ENCODE measurements around the gene KLHL26. TPM values are rescaled to one million over a fixed set of nuclear protein-coding genes. Genes with fewer than 3 reads are reported as not detected.

The KLHL26 gene
- total RNA-seq, 1 experiment from 2014 or later = 3.3 TPM

DNA sequence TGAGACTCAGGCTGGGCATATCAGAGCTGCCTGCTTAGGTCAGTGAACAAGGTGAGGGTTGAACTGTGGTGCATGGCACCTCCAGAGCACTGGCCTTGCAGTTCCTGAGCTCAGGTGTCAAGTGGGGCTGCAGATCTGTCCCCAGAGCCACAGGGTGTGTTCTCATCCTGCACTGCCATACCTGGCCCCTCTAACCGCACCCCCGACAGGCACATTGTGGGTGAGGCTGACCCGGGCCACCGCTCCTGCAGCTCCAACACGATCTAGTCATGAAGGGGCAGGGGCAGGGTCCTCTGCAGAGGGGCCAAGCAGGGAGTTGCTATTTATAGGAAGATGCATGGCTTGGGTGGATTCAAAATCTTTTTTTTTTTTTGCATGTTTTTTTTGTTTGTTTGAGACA is 30.0 kb downstream of the KLHL26 start:
- H3K4me3 ChIP-seq = no peak overlapping the region
- H3K4me1 ChIP-seq (replicated peaks) = peaks cover 19% of the 10 kb centered on the region
- DNase-seq (ENCODE audit: low read depth in 1 of 2, low spot score in 2 of 2) = no peak
- H3K9me3 ChIP-seq (replicated peaks) = no peaks in the 10 kb centered on the region
- no peak overlapping the region for H3K27ac ChIP-seq
- H3K36me3 ChIP-seq = peaks cover 18% of the 10 kb centered on the region
- no peaks in the 10 kb centered on the region for H3K27me3 ChIP-seq (replicated peaks)

DNA sequence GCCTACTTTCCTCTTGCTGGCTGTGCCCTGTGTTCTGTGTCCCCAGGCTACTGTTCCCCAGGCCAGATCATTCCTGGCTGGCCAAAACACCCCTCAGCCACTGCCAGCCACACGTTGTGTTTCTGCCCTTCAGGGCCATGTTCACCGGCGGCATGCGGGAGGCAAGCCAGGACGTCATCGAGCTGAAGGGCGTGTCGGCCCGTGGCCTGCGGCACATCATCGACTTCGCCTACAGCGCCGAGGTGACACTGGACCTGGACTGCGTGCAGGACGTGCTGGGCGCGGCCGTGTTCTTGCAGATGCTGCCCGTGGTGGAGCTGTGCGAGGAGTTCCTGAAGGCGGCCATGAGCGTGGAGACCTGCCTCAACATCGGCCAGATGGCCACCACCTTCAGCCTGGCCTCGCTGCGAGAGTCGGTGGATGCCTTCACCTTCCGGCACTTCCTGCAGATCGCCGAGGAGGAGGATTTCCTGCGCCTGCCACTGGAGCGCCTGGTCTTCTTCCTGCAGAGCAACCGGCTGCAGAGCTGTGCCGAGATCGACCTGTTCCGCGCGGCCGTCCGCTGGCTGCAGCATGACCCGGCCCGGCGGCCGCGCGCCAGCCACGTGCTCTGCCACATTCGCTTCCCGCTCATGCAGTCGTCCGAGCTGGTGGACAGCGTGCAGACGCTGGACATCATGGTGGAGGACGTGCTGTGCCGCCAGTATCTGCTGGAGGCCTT is 30.9 kb downstream of the KLHL26 start:
- Histone ChIP-seq H3K4me1 (replicated peaks) (peaks cover 19% of the 10 kb centered on the region), H3K4me3 (no peak overlapping the region), H3K9me3 (replicated peaks) (no peaks in the 10 kb centered on the region), H3K36me3 (peaks cover 18% of the 10 kb centered on the region), H3K27ac (no peak overlapping the region), H3K27me3 (replicated peaks) (no peaks in the 10 kb centered on the region)
- DNase-seq (ENCODE audit: low read depth in 1 of 2, low spot score in 2 of 2) = no peak

DNA sequence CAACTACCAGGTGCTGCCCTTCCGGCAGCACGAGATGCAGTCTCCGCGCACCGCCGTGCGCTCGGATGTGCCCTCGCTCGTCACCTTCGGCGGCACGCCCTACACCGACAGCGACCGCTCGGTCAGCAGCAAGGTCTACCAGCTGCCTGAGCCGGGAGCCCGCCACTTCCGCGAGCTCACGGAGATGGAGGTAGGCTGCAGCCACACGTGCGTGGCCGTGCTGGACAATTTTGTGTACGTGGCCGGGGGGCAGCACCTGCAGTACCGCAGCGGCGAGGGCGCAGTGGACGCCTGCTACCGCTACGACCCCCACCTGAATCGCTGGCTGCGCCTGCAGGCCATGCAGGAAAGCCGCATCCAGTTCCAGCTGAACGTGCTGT is 31.4 kb downstream of the KLHL26 start:
- H3K4me3 ChIP-seq = no peak overlapping the region

DNA sequence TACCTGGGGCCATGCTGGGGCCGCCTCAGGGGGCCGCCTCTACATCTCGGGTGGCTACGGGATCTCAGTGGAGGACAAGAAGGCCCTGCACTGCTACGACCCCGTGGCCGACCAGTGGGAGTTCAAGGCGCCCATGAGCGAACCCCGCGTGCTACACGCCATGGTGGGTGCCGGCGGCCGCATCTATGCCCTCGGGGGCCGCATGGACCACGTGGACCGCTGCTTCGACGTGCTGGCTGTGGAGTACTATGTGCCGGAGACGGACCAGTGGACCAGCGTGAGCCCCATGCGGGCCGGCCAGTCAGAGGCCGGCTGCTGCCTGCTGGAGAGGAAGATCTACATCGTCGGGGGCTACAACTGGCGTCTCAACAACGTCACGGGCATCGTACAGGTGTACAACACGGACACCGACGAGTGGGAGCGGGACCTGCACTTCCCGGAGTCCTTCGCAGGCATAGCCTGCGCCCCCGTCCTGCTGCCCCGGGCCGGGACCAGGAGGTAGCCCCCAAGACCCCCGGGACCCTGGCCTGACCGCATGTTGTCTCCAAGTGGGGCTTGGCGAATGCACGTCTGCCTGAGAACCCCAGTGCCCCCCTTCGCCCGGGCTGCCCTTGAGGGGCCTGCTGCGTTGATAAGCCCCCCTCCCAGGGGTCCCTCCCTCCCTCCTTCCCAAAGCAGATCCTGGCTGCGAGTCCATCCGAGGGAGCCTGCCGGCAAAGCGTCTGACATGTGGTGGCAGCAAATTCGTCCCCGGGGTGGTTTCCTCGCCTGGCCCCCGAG is 32.1 kb downstream of the KLHL26 start:
- no peak overlapping the region for H3K27ac ChIP-seq
- no peak overlapping the region for H3K4me3 ChIP-seq
- no peaks in the 10 kb centered on the region for H3K27me3 ChIP-seq (replicated peaks)
- peaks cover 18% of the 10 kb centered on the region for H3K36me3 ChIP-seq
- no peak for DNase-seq (ENCODE audit: low read depth in 1 of 2, low spot score in 2 of 2)
- H3K9me3 ChIP-seq (replicated peaks) = no peaks in the 10 kb centered on the region
- H3K4me1 ChIP-seq (replicated peaks) = peaks cover 11% of the 10 kb centered on the region

More for the DNA sequence above, 31.4 kb downstream of the KLHL26 start:
- no peaks in the 10 kb centered on the region for H3K9me3 ChIP-seq (replicated peaks)
- no peak for DNase-seq (ENCODE audit: low read depth in 1 of 2, low spot score in 2 of 2)
- H3K36me3 ChIP-seq = peaks cover 18% of the 10 kb centered on the region
- H3K27ac ChIP-seq = no peak overlapping the region
- H3K27me3 ChIP-seq (replicated peaks) = no peaks in the 10 kb centered on the region
- peaks cover 14% of the 10 kb centered on the region for H3K4me1 ChIP-seq (replicated peaks)

DNA sequence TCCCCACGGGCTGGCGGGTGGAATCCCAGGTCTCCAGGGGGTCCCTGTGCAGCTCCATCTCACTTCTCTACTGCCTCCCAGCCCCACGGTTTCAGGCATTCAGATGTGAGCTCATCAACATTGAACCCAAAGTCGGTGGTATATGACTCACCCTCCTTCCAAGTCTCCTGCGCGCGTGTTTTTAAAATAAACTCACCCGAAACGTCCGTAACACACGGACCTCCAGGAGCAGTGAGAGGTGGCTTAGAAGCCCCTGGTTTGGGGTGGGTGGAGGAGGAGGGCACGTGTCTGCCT is 32.6 kb downstream of the KLHL26 start:
- peaks cover 11% of the 10 kb centered on the region for H3K4me1 ChIP-seq (replicated peaks)
- H3K27ac ChIP-seq = no peak overlapping the region
- DNase-seq (ENCODE audit: low read depth in 1 of 2, low spot score in 2 of 2) = no peak
- H3K9me3 ChIP-seq (replicated peaks) = no peaks in the 10 kb centered on the region
- peaks cover 18% of the 10 kb centered on the region for H3K36me3 ChIP-seq
- no peaks in the 10 kb centered on the region for H3K27me3 ChIP-seq (replicated peaks)
- H3K4me3 ChIP-seq = no peak overlapping the region

DNA sequence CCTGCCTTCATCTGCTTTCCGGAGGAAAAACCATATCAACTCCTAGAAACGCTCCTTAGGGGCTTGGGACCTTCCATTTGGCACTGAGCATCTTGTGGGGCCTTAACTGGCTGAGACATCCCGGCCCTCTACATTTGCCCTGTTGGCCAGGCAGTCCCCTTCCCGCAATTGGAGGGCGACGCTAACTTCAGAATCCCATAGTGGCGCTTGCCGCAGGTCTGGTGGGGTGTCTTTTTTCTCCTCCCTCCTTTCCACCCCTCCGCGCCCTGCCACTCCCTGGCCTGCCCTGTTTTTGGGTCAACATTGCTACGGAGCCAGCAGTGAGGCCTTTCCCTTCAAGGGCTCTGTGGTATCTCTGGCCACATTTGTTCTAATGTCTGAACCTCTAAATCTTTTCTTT is 33.1 kb downstream of the KLHL26 start:
- Histone ChIP-seq H3K4me3 (no peak overlapping the region), H3K27ac (no peak overlapping the region), H3K9me3 (replicated peaks) (no peaks in the 10 kb centered on the region), H3K36me3 (peaks cover 18% of the 10 kb centered on the region), H3K4me1 (replicated peaks) (peaks cover 11% of the 10 kb centered on the region), H3K27me3 (replicated peaks) (no peaks in the 10 kb centered on the region)
- DNase-seq (ENCODE audit: low read depth in 1 of 2, low spot score in 2 of 2) = no peak

DNA sequence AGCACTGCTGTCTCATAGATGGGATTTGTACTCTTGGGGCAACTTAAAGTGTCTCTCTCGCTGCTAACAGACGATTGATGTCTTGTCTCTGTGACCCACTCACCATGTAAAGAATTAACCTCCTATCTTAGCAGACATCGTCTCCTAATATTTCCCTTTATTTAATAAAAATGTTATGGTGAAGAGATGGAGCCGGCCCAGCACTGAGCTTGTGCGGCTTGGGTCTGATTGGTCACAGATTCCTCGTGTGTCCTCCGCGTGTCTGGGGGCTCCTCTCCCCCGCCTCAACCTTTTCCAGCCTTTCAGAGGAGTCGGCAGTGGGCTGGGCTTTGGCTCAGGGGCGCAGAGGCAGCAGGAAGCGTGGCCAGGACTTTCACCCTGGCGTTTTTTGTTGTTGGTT is 33.5 kb downstream of the KLHL26 start:
- peaks cover 11% of the 10 kb centered on the region for H3K4me1 ChIP-seq (replicated peaks)
- H3K36me3 ChIP-seq = peaks cover 18% of the 10 kb centered on the region
- no peaks in the 10 kb centered on the region for H3K9me3 ChIP-seq (replicated peaks)
- no peak overlapping the region for H3K4me3 ChIP-seq
- no peaks in the 10 kb centered on the region for H3K27me3 ChIP-seq (replicated peaks)
- no peak for DNase-seq (ENCODE audit: low read depth in 1 of 2, low spot score in 2 of 2)
- H3K27ac ChIP-seq = no peak overlapping the region

DNA sequence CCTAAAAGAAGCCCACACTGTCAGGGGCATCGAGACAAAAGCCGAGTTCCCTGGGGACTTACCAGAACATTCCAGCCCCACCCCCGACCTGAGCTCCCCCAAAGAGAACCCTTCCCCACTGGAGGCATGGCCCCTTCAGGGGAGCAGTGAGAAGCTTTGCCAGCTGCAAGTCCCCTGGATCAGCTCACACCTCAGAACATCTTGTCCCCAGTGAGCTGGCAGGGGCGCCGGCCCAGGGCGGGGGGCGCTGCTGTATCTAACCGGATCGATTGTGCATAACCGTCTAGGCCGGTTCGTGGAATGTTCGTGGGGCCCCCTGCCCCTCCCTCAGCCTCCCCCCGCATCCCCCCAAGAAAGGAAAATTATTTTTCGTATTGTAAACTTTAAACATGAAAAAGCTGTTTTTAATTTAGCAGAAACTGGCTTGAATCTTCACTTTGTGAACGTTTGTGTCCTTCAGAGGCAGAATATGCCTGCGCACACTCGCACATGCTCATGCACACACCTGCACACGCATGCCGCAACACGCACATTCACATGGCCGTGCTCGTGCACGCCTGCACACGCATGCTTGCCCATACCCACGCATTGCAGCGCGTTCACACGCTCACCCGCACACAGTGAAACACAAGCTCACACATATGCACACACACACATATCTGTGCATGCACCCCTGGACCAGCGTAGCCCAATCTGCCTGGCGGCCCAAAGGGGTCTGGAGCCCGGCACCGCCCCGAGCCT is 34.6 kb downstream of the KLHL26 start:
- H3K27ac ChIP-seq = no peak overlapping the region
- H3K27me3 ChIP-seq (replicated peaks) = no peaks in the 10 kb centered on the region
- H3K36me3 ChIP-seq = peaks cover 18% of the 10 kb centered on the region
- no peaks in the 10 kb centered on the region for H3K9me3 ChIP-seq (replicated peaks)
- DNase-seq (ENCODE audit: low read depth in 1 of 2, low spot score in 2 of 2) = no peak
- H3K4me1 ChIP-seq (replicated peaks) = peaks cover 11% of the 10 kb centered on the region
- H3K4me3 ChIP-seq = no peak overlapping the region

DNA sequence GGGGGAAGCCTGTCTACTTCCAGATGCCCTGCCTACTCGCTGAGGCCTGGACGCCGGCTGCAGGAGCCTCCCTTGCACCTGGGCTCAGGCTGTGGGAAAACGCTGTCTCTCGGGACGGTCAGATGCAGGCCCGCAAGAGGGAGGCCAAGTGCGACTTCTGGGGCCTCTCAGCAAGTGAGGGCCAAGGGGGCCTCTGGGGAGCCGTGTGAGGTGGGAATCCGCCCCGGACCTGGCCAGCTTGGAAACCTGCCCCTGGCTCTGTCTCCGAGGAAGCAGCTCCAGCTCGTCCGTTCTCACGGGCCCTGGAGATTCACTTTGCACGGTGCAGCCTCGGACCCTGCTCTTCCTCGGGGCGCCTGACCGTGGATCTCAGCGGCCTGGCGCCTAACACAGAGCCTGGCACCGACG is 35.2 kb downstream of the KLHL26 start:
- H3K4me1 ChIP-seq (replicated peaks) = peaks cover 12% of the 10 kb centered on the region
- H3K36me3 ChIP-seq = peaks cover 18% of the 10 kb centered on the region

DNA sequence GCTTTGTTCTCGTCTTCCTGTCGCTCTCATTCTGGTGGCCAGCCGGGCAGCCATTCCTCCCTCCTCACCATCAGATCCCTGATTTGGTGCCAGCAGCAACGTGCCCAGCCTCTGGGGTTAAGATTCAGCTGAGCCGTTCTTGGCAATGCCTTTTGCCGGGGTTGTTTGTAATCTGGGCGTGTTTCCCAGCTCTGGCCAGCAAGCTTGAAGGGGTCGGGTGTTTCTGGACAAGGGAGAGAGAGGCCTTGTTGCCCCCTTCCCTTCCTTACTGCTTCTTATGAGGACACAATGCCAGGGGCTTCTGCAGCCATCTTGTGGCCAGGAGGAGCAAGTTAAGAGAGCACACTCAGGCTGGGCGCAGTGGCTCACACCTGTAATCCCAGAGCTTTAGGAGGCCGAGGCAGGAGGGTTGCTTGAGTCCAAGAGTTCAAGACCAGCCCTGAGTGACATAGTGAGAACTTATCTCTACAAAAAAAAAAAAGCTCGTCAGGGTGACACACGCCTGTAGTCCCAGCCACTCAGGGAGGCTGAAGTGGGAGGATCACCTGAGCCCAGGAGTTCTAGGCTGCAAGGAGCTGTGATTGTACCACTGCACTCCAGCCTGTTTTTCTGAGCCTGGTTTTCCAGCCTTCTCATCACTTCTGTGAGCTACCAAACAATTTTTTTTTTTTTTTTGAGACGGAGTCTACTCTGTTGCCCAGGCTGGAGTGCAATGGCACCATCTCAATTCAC is 35.9 kb downstream of the KLHL26 start:
- Histone ChIP-seq H3K4me3 (no peak overlapping the region), H3K4me1 (replicated peaks) (peaks cover 19% of the 10 kb centered on the region), H3K27ac (no peak overlapping the region), H3K36me3 (peaks cover 18% of the 10 kb centered on the region), H3K27me3 (replicated peaks) (no peaks in the 10 kb centered on the region), H3K9me3 (replicated peaks) (no peaks in the 10 kb centered on the region)
- DNase-seq (ENCODE audit: low read depth in 1 of 2, low spot score in 2 of 2) = no peak

More for the DNA sequence above, 35.2 kb downstream of the KLHL26 start:
- Histone ChIP-seq H3K9me3 (replicated peaks) (no peaks in the 10 kb centered on the region), H3K4me3 (no peak overlapping the region), H3K27ac (no peak overlapping the region), H3K27me3 (replicated peaks) (no peaks in the 10 kb centered on the region)
- DNase-seq (ENCODE audit: low read depth in 1 of 2, low spot score in 2 of 2) = no peak

DNA sequence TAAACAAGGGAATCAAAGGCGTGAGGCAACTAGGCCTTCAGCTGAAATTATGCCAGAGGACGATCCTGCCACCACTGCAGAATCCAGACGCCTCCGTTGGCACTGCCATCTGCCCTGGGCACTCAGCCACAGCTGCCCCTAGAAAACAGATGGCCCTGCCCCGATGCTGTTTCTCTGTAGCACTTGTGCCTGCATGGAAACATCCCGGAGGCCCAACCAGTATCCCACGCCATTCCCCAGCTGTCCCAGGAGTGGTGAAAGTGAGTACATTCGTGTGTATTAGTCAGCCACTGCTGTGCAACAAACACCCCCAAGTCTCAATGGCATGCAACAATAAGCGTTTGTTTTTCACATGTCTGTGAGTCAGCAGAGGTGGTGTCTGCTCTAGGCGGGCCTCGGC is 37.8 kb downstream of the KLHL26 start:
- Histone ChIP-seq H3K4me3 (no peak overlapping the region), H3K27me3 (replicated peaks) (no peaks in the 10 kb centered on the region), H3K36me3 (peaks cover 5% of the 10 kb centered on the region; the same call in 1 of the 2 replicates), H3K9me3 (replicated peaks) (no peaks in the 10 kb centered on the region), H3K27ac (no peak overlapping the region), H3K4me1 (replicated peaks) (peaks cover 19% of the 10 kb centered on the region)
- DNase-seq (ENCODE audit: low read depth in 1 of 2, low spot score in 2 of 2) = no peak

DNA sequence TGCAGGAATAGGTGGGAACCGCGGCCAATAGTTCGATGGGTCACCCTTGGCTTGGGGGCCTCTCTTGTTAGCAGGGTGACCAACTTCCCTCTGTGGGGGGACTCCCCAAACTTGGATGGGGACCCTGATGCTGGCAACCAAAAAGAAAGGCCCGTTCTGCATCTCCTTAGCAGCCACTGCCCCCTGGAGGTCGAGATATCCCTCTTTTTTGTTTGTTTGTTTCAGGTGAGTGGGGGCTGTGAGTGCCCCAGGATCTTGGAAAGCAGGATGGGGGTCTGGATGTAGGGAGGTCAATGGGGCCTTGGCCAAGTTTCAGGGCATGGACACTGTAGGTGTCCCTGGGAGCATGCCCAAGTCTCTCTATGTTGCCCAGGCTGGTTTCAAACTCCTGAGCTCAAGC is 39.0 kb downstream of the KLHL26 start:
- H3K9me3 ChIP-seq (replicated peaks) = no peaks in the 10 kb centered on the region
- no peak overlapping the region for H3K4me3 ChIP-seq
- no peak overlapping the region for H3K27ac ChIP-seq
- no peak for DNase-seq (ENCODE audit: low read depth in 1 of 2, low spot score in 2 of 2)
- no peaks in the 10 kb centered on the region for H3K36me3 ChIP-seq
- H3K27me3 ChIP-seq (replicated peaks) = no peaks in the 10 kb centered on the region
- H3K4me1 ChIP-seq (replicated peaks) = peaks cover 15% of the 10 kb centered on the region

DNA sequence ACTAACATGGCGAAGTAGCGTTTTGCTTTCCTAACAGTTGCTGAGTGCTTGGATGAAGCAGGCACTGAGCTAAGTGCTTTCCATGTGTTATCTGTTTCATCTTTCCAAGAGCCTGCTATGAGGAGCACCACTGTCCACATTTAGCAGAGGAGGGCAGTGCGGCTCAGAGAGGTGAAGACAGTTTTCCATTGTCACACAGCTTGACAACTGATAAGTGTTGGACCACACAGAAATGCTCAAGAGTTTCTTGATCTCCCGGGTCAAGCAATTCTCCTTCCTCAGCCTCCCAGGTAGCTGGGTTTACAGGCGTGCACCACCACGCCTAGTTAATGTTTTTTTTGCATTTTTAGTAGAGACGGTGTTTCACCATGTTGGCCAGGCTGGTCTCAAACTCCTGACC is 39.9 kb downstream of the KLHL26 start:
- Histone ChIP-seq H3K27ac (no peak overlapping the region), H3K36me3 (no peaks in the 10 kb centered on the region), H3K9me3 (replicated peaks) (no peaks in the 10 kb centered on the region), H3K4me1 (replicated peaks) (peaks cover 15% of the 10 kb centered on the region), H3K4me3 (no peak overlapping the region), H3K27me3 (replicated peaks) (no peaks in the 10 kb centered on the region)
- no peak for DNase-seq (ENCODE audit: low read depth in 1 of 2, low spot score in 2 of 2)

Data from SJSA1 (cell line).